GM18517 (cell line): ENCODE results near the gene GPRC6A.
"Not testable (repeated sequence)": the region's sequence is repeated elsewhere in the genome, so short reads cannot be mapped to it uniquely, and the experiment has no call there.

Source experiments
- ATAC-seq: cut with Tn5 transposase; IDR thresholded peaks from one replicate; pipeline ENCODE4 v1.9.1; 2021; ENCODE audit warnings: mild to moderate bottlenecking, moderate library complexity; ENCODE audit not compliant: unreplicated experiment

The GPRC6A gene, protein sequence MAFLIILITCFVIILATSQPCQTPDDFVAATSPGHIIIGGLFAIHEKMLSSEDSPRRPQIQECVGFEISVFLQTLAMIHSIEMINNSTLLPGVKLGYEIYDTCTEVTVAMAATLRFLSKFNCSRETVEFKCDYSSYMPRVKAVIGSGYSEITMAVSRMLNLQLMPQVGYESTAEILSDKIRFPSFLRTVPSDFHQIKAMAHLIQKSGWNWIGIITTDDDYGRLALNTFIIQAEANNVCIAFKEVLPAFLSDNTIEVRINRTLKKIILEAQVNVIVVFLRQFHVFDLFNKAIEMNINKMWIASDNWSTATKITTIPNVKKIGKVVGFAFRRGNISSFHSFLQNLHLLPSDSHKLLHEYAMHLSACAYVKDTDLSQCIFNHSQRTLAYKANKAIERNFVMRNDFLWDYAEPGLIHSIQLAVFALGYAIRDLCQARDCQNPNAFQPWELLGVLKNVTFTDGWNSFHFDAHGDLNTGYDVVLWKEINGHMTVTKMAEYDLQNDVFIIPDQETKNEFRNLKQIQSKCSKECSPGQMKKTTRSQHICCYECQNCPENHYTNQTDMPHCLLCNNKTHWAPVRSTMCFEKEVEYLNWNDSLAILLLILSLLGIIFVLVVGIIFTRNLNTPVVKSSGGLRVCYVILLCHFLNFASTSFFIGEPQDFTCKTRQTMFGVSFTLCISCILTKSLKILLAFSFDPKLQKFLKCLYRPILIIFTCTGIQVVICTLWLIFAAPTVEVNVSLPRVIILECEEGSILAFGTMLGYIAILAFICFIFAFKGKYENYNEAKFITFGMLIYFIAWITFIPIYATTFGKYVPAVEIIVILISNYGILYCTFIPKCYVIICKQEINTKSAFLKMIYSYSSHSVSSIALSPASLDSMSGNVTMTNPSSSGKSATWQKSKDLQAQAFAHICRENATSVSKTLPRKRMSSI

DNA sequence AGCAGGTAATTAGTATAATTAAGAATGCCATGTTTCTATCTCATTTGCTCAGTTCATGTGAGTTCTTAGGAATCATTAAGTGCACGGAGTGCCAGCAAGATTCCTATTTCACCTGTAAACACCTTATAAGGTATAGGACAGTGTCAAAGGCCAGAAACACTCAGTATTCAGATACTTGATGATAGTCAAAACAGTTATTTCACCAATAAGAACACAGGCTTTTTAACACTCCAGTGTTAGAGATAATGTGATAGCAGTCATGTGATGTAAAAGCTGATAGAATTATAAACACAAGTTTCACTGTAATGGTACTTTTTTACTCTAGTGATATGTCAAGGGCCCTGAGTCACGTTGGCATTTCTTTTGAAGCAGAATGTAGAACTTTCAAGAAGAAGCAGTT lies at the start of gene GPRC6A:
GPRC6A (minus strand) TSS at position 101 of the 400 bp plus-strand sequence; CDS start at position 31, 70 bp downstream.
- ATAC-seq = no peak

DNA sequence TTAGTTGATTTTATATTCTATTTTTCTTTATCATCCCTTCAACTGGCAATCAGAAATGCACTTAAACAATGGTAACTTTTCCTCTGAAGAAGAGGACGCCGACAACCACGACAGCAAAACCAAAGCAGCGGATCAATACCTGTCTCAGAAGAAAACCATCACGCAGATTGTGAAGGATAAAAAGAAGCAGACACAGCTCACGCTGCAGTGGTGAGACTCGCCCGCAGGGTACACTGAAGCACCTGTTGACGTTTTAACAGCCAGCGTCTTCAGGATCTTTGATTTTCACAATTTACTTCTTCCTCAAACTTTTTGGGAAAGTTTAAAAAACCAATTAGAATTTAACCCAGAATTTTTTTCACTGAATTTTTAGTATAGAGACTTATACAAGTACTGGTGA lies 48.9 kb upstream of the GPRC6A start:
- no peak for ATAC-seq

DNA sequence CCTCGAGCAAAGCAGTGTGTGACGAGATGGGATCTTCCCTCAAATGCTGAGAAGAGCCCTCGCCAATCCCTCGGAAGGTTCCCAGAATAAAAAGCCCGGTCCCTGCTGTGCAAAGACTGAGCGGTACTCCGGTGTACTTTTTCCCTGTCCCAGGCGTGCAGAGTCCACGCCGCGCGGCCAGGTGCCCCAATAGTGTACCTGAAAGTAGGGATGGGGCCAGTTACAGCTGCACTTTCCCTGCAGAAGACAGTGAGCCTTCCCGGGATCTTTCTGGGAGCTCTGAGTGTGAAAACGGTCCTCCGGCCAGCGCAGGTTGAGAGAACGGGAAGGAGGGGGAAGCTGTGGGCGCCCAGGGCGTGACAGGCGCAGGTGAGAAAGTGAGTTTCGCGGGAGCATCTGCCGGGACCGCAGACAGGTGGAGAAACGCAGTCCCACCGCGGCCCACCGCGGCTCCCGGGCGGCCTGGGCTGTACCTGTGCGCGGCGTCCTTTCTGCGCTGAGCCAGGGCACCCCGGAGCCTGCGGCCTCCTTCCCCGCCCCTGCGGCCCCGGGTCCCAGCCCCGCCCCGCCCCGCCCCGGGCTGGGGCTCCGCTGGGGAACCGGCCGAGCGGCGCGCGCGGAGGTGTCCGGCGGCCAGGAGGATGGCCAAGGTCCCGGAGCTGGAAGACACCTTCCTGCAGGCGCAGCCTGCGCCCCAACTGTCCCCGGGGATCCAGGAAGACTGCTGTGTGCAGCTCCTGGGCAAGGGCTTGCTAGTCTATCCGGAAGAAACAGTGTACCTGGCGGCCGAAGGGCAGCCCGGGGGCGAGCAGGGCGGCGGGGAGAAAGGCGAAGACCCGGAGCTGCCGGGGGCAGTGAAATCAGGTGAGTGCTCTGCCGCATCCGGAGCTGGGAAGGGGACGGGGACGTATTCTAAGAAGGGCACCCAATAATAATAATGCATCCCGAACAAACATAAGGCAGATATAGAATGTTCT lies 48.0 kb upstream of the GPRC6A start, which contains the start of gene RFX6:
RFX6 (plus strand) TSS at position 608 of the 977 bp plus-strand sequence; CDS start at position 642, 34 bp downstream.
- no peak for ATAC-seq

DNA sequence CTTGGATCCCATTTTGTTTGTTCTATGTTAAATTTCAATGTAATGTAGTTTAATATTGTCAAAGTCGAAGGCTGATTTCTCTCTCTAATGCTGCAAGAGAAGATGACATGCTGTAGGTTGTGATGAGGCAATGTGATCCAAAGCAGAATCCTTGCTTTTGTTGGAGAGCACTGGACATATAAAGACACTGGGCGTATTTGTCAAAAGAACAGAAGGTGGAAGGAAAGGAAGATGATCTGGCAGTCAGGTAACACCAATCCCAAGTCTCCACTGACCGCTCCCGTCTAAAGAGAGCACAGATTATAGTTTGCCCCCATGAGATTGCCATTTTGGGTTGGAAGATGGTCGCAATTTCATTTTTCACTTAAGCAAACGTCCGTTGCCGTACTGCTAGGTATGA lies 47.2 kb upstream of the GPRC6A start:
- ATAC-seq = no peak

DNA sequence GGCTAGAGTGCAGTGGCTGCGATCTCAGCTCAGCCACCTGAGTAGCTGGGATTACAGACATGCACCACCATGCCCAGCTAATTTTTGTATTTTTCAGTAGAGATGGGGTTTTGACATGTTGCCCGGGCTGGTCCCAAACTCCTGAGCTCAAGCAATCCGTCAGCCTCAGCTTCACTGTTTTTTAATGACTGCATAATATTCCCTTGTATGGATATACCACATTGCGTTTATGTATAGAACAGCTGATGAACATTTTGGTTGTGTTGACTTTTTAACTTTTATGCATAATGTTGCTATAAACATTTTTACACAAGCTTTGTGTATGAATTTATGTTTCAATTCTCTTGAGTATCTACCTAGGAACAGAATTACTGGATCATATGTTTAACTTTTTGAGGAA lies 43.9 kb upstream of the GPRC6A start:
- no peak for ATAC-seq

DNA sequence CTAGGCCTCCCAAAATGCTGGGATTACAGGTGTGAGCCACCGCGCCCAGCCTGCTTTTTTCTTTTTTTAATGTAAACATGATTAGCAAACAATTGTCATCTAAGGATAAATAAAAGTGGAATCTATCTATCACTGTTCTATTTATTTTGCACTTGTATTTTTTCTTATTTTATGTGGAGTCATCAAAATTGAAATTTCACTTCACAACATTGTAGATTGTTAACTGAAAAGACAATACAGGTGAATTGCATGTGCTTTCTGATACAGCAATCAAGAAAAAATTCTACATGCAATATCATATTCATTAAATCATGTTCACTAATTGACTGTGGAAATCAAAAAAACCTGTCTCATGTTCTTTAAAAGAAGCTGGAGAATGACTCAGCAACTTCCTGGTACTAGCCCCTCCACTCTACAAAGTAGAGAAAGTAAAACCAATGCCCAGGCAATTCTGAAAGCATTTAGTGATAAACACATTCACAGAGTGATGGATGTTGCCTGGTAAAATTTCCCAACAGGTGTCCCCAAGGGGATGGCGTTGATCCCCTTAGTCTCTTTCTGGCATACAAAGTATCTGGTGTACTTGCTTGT lies 37.5 kb upstream of the GPRC6A start:
- no peak for ATAC-seq

DNA sequence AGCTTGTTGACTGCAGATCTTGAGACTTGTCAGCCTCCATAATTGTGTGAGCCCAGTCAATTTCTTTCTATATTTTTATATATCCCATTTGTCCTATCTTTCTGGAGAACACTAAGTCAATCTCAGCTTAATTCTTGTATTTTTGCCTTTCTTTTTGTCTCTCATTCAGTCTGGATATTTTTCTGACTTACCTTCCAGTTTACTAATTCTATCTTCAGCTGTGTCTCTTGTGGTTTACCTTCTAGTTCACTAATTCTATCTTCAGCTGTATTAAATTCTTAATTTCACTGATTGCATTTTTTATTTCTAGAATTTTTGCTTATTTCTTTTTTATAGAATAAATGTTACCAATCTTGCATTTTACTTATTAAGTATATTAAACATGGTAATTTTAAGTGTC lies 30.4 kb upstream of the GPRC6A start:
- no peak for ATAC-seq

DNA sequence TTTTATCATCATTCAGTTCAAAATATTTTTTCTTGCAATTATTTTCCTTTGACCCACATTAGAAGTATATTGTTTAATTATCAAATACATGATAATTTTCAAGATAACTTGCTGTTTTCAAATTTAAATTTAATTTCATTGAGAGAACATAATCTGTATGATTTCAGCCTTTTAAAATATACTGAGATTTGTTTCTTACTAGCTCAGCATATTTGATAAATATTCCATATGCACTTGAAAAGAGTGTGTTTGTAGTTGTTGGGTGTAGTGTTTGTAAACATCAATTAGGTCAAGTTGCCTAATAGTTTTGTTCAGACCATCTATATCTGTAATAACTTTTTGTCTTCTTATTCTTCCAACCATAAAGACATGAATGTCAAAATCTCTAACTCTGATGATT lies 29.2 kb upstream of the GPRC6A start:
- ATAC-seq = no peak

DNA sequence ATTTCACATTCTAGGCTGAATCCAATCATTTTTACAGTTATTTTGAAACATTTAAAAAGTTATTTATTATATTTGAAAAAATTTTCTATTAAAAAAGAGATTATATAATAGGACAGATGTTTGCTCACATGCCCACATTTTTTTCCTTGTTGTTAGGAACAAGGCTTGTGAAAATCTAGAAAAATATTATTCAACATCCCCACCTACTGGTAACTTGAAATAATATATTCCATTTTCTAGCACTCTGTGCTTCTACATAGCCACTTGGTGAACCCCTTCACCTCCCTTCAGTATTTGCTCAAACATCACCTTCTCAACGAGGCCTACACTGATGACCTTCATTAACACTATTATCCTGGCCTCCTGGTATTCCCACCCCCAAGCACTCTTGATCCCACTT lies 18.3 kb upstream of the GPRC6A start:
- no peak for ATAC-seq

DNA sequence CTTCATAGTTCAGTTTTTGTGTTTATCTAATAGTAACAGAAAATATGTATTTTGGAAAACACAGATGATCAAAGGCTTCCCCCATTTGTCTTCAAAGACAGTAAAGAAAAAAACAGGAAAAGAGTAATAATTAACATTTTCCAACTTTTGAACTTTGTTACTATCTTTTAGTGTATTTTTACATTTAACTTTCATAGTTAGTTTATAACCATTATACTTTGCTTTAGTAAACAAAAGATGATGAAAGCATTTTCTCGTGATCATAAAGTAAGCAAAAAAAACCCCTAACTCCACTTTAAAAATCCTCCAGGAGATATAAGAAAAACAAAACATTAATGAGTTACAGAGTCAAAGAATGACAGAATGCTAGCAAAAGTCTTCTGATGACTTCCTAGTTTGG lies 13.6 kb upstream of the GPRC6A start:
- no peak for ATAC-seq

DNA sequence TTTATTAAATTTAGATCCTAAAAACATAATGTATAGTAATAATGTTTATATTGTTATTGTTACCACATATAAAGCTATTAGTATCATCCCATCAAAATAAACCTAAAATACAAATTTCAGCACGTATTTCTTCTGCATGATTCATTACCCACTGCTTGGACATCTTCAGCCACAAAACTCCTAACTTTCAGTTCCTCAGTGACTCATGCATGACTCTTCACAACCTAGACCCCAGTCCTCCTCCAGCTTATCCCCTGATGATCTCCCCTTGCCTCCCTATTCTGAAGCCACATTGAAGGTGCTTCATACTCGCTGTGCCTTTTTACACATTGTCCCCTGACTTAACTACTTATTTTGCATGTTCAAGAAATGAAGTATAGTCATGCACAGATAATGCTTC lies 11.2 kb upstream of the GPRC6A start:
- ATAC-seq = no peak

DNA sequence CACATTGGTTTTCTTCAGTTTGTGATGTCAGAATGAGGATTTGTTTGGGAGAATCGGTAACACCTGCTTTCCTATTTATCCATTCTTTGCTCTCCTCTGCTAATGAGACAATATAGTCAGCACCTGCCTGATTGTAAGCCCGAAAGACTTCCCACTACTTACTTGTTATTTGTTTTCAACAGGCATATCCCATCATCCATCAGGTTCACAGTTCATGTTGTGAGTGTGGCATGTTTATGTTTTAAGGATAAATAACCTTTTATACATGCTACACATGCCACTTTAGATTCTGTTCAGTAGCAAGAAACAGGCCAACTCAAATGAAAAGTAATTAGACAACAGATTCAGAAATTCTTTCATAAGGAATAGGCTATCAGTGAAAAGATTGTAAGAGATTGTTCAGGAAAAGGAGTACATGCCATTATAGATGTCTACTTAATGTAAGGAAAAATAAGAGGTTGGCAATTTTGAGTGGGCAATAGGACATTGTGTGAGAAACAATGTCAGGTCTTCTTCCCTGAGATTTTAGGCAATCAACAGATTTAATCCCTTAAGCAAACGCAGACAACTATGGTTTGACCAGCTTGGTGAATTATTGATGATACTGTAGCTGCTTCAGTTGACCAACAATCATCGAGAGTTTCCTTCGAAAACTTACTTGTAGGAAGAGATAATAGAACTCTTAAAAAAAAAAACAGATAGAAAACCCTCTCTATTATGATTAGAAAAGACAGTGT lies 7.9 kb upstream of the GPRC6A start:
- no peak for ATAC-seq

DNA sequence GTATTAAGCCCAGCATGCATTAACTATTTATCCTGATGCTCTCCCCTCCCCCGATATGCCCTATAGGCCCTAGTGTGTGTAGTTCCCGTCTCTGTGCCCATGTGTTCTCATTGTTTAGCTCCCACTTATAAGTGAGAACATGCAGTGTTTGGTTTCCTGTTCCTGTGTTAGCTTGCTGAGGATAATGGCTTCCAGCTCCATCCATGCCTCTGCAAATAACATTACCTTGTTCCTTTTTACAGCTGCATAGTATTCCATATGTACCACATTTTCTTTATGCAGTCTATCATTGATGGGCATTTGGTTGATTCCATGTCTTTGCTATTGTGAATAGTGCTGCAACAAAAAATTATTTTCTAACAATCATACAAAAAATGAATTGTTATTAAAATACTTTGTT lies 5.6 kb upstream of the GPRC6A start:
- not testable (repeated sequence) for ATAC-seq

DNA sequence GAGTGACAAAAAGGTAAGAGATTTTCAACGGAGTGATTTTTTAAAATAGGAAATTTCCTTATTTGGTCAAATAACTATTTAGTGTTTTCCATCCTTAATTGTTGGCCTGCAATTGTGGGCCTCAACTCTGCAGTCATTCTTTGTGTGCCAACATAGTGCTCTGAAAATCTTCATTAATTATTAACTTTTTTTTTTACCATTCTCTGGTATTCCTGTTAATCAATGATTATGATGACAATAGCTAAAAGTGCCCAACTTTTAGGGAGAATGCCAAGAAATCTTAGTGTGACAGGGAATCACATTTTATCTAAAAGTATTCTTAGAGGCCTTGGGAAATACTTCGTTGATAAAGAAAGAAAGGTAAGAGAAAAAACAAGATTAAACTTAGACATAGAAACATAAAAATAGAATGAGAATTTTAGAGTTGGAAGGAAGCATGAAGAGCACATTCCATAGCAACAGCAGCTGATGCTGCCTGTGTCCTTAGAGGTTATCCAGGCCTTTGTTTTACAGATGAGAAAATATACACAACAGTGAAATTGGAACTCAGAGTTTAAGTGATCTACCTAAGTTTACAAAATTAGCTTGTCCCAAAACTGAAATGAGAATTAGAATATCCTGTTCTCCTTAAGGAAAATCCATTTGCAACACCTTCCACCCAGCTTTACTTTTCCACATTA lies 1.2 kb downstream of the GPRC6A start:
- no peak for ATAC-seq

DNA sequence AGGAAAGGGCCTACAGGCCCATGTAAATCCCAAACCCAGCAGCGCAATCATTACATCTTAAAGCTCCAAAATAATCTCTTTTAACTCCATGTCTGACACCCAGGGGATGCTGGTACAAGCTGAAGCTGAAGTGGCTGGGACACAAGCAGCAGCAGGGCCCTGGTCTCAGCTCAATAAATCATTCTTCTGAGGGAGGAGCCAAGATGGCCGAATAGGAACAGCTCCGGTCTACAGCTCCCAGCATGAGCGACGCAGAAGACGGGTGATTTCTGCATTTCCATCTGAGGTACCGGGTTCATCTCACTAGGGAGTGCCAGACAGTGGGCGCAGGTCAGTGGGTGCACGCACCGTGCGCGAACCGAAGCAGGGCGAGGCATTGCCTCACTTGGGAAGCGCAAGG lies 12.5 kb downstream of the GPRC6A start:
- ATAC-seq = not testable (repeated sequence)

DNA sequence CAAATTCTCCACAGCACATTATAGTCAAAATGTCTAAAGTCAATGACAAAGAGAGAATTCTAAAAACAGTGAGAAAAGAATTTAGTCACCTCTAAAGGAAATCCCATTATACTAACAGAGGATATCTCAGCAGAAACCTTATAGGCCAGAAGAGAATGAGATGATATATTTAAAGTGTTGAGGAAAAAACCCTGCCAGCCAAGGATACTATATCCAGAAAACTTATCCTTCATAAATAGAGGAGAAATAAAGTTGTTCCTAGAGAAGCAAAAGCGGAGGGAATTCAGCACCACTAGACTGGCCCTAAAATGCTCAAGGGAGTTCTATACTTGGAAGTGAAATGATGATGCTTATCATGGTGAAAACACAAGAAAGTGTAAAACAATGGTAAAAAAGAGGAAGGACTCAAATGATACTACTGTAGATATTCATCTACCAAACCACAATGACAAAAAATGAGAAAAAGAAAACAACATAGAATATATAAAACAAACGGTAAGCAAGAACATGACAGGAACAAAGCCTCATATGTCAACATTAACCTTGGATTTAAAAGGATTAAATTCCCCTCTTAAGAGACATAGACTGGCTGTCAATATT lies 16.7 kb downstream of the GPRC6A start:
- ATAC-seq = no peak

DNA sequence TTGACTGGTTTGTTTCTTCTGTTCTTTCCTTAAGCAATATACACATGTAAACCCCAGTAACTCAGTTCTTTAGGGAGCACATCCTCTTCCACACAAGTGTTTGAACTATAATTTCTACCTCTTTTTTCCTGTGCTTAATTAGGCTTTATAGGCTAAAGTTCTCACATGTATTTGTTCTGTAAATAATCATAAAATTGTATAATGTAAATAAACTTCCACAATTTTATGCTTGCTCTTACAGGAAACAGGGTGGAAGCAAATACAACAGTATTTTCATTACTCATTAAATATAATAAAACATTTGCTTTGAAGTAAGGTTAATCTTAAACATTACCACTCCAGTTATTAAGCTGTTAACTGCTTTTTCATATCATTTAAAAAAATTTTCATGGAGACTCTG lies 26.9 kb downstream of the GPRC6A start:
- ATAC-seq = no peak

DNA sequence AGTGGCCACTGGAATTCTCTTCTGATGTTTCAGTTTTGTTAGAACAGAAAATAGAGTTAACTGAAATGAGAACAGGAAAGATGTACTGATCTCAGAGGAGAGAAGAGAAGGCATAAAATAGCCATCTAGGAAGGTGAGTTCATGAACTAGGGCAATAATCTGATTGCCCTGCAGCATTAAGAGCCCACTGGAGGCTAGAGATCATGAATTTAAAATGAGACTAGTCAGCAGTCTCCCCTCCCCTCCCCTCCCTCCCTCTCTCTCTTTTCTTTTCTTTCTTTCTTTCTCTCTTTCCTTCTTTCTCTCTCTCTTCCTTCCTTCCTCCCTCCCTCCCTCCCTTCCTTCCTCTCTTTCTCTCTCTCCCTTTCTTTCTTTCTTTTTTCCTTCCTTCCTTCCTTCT lies 28.9 kb downstream of the GPRC6A start:
- ATAC-seq = no peak

DNA sequence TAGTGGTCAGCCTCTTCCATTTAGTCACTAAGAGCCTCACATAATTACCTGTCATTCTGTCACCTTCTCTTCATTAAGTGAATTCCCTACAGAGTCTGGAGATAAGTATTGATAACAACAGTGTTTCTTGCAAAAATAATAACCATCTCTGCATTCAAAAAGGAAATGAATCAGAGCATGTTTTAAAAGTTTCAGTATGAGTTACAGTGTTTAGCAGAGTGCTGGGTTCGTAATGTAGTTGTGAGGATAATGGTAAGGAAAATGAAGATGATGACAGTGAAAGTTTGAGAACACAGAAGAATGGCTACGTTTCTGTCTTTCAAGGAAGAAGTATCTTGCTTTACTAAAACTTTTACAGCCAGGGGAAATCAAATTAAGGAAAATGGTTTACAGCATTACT lies 31.3 kb downstream of the GPRC6A start:
- no peak for ATAC-seq
